Tibial nerve (tissue), 4 donors: Measurements from ENCODE around the gene SDK2. TPM values are rescaled to one million over a fixed set of nuclear protein-coding genes. Genes with fewer than 3 reads are reported as not detected.

Source experiments
- DNase-seq, 2 donors: peaks; one replicate each; pipeline ENCODE4 v3.0.0-alpha.2; 2019; ENCODE audit warnings: low spot score in 2 of 2
- H3K27ac ChIP-seq, 4 donors: fragments of 200-600 bp; sonication (generic) in 3 of 4; one replicate each; pipeline ENCODE4 v1.5.1; 2017 to 2019; ENCODE audit warnings: mild to moderate bottlenecking in 1 of 4
- H3K27me3 ChIP-seq, 2 donors: fragments of 200-600 bp; sonication (generic) in 1 of 2; one replicate each; pipeline versions ENCODE4 v1.5.1 to v1.6.0; 2017 to 2019
- H3K36me3 ChIP-seq, 3 donors: fragments of 200-600 bp; sonication (generic); one replicate each; pipeline ENCODE4 v1.5.1; 2018 to 2019
- H3K4me1 ChIP-seq, 4 donors: fragments of 200-600 bp; sonication (generic) in 3 of 4; one replicate each; pipeline ENCODE4 v1.5.1; 2017 to 2019
- H3K4me3 ChIP-seq, 4 donors: fragments of 200-600 bp; sonication (generic) in 3 of 4; one replicate each; pipeline ENCODE4 v1.5.1; 2017 to 2019; ENCODE audit warnings: mild to moderate bottlenecking in 1 of 4, moderate library complexity in 1 of 4
- H3K9me3 ChIP-seq, 4 donors: fragments of 200-600 bp; sonication (generic) in 3 of 4; one replicate each; pipeline ENCODE4 v1.5.1; 2017 to 2019
- EP300 ChIP-seq, 2 donors: sonication (generic); formaldehyde crosslinking; IDR thresholded peaks; one replicate each; pipeline ENCODE4 v1.6.1; 2017; ENCODE audit warnings: antibody characterized with exemption in 2 of 2, mild to moderate bottlenecking in 1 of 2
- POLR2A ChIP-seq, 2 donors: fragments of 450-650 bp; IDR thresholded peaks; one replicate each; pipeline ENCODE4 v1.6.1; 2017; ENCODE audit warnings: antibody characterized with exemption in 2 of 2, mild to moderate bottlenecking in 2 of 2, moderate library complexity in 2 of 2
- WGBS, 2 donors: methylation state at CpG; one replicate each; pipeline ENCODE4 v1.1.5; 2018; 5-methylcytosine and 5-hydroxymethylcytosine counted together
- total RNA-seq, 4 donors: library from RNA; depleted of rRNA; stranded (reverse); fragments of >200 nt; gene quantifications; one replicate each; pipeline ENCODE4 v1.1.0, GENCODE V29; 2016
- TF ChIP-seq, protein P1 (sequence below), 5 experiments: fragments of 200-600 bp in 3 of 5; fragments of 450-650 bp in 2 of 5; sonication (generic) in 3 of 5; IDR thresholded peaks; one replicate each; pipeline ENCODE4 v1.5.1; 2016 to 2019; ENCODE audit warnings: antibody characterized with exemption in 5 of 5, mild to moderate bottlenecking in 3 of 5, moderate library complexity in 2 of 5

The SDK2 gene
- total RNA-seq, 4 donors from 2014 or later, result 3.1 to 6.3 (median 4.6) TPM

DNA sequence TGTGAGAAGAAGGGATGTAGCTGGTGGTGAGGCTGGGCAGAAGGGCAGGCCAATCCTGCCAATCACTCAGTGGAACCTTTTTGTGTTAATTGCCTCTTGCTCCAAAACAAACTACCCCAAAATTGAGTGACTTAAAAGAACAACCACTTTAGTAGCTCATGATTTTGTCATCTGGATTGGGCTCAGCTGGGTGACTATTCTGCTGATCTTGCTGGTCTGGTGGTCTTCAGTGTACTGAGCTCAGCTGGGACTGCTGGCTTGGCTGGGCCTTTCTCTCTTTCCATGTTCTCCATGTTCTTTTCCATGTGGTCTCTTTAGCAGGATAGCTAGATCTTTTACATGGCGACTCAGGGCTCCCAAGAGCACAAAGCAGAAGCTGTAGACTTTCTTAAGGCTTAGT lies 37.7 kb upstream of the SDK2 start:
- Histone ChIP-seq H3K9me3 (peaks cover 0 to 29% (median 0%) of the 10 kb centered on the region in 4 donors), H3K4me3 (no peak overlapping the region), H3K36me3 (no peaks in the 10 kb centered on the region), H3K27ac (no peak overlapping the region), H3K27me3 (no peaks in the 10 kb centered on the region), H3K4me1 (no peaks in the 10 kb centered on the region)
- 84 to 100% methylated on average over 1 of the region's 1 CpG for WGBS, 2 donors
- TF ChIP-seq POLR2A (IDR thresholded peaks at IDR 0.05), result no peak
- TF ChIP-seq EP300 (IDR thresholded peaks at IDR 0.05), result no peak
- TF ChIP-seq, protein P1, sequence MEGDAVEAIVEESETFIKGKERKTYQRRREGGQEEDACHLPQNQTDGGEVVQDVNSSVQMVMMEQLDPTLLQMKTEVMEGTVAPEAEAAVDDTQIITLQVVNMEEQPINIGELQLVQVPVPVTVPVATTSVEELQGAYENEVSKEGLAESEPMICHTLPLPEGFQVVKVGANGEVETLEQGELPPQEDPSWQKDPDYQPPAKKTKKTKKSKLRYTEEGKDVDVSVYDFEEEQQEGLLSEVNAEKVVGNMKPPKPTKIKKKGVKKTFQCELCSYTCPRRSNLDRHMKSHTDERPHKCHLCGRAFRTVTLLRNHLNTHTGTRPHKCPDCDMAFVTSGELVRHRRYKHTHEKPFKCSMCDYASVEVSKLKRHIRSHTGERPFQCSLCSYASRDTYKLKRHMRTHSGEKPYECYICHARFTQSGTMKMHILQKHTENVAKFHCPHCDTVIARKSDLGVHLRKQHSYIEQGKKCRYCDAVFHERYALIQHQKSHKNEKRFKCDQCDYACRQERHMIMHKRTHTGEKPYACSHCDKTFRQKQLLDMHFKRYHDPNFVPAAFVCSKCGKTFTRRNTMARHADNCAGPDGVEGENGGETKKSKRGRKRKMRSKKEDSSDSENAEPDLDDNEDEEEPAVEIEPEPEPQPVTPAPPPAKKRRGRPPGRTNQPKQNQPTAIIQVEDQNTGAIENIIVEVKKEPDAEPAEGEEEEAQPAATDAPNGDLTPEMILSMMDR (IDR thresholded peaks at IDR 0.05), result no peak
- no peak for DNase-seq

DNA sequence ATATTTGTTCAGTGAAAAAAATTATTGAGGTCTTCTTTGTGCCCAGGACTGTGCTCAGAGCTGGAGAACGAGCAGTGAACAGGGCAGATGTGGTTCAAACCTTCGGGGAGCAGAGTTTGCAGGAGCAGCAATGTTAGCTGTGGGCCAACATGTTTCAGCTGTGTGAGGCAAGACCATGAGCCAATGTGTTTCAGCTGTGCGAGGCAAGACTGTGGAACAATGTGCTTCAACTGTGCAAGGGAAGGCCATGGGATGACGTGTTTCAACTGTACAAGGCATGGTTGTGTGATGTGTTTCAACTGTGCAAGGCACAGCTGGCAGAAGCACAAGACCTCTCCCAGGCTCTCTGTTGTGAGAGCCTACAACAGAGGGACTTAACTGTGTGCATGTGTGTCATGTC lies 35.2 kb upstream of the SDK2 start:
- Histone ChIP-seq H3K27ac (no peak overlapping the region), H3K4me1 (no peaks in the 10 kb centered on the region), H3K27me3 (no peaks in the 10 kb centered on the region), H3K36me3 (no peaks in the 10 kb centered on the region), H3K4me3 (no peak overlapping the region), H3K9me3 (peaks cover 0 to 23% (median 0%) of the 10 kb centered on the region in 4 donors)
- TF ChIP-seq EP300 (IDR thresholded peaks at IDR 0.05) (no peak), POLR2A (IDR thresholded peaks at IDR 0.05) (no peak)
- TF ChIP-seq, protein P1 (IDR thresholded peaks at IDR 0.05), result no peak
- no peak for DNase-seq
- WGBS, 2 donors, result 67 to 83% methylated on average over 4 of the region's 4 CpGs

DNA sequence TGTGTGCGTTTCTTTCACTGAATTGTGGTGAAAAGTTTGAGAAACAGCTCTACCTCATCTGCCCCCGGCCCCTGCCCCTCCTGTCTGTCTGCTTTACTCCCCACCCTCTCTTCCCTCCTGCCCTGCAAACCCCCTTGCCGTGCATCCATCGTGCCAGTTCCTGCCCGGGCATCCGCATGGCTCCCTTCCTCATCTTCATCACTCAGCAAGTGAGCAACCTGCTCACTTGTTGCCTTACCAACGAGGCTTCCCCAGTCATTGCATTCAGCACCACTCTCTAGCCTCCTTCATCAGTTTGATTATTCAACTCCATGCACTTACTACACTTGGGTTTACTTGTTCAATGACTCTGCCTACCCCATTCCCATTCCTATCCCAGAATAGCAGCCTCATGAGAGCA lies 34.8 kb upstream of the SDK2 start:
- TF ChIP-seq, protein P1 (IDR thresholded peaks at IDR 0.05), result no peak
- no peak for TF ChIP-seq POLR2A (IDR thresholded peaks at IDR 0.05)
- no peak for TF ChIP-seq EP300 (IDR thresholded peaks at IDR 0.05)
- no peak overlapping the region for H3K4me3 ChIP-seq

DNA sequence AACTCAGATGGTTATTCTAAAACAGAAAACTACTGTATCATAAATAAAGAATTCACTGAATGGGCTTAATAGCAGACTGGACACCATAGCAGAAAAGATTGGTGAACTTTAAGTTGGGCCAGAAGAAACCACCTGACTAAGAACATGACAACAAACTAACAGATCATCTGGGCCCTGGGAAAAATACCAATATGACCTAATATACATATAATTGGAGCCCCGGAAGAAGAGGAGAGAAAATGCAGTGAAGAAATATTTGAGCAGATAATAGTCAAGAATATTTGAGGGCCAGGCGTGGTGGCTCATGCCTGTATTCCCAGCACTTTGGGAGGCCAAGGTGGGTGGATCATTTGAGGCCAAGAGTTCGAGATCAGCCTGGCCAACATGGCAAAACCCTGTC lies 25.5 kb upstream of the SDK2 start:
- 81 to 87% methylated on average over 3 of the region's 3 CpGs for WGBS, 2 donors
- DNase-seq, result no peak

More for the DNA sequence above, 34.8 kb upstream of the SDK2 start:
- no peak for DNase-seq
- Histone ChIP-seq H3K27me3 (no peaks in the 10 kb centered on the region), H3K36me3 (no peaks in the 10 kb centered on the region), H3K9me3 (peaks cover 0 to 23% (median 0%) of the 10 kb centered on the region in 4 donors), H3K4me1 (no peaks in the 10 kb centered on the region), H3K27ac (no peak overlapping the region)
- 74% methylated on average over 7 of the region's 7 CpGs for WGBS, 2 donors

DNA sequence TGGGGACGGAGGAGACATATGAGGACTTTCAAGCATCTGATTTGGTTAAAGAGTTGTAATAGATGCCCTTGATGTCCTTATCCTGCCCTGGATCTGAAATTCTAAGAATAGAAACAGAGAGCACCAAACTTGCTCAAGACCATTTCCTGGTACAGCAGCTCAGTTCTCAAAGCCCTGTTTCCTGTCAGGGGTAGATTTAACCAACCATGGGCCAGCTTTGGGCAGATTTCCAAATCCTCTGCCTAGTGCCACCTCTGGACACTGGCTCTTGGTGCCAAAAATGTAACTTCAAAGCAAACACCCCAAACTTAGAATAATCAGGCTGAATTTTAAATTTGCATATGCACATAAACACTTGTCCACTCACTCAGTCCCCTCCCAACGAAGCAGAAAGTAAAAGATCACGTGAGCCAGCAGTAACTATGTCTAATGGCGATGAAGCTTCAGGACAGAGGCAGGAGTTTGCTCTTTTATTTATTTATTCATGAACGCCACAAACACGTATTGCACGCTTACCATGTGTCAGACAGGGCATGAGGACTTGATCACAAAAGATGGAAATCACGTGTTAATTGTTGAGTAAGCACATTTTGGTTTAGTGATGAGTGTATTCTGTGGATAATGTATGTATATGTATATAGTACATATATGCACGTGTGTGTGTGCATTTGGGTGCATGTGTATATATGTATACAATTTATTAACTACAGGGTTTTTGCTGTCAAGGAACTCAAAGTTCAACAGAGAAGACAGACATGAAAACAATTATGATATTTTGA lies 23.1 kb upstream of the SDK2 start:
- Histone ChIP-seq H3K9me3 (peaks cover 0 to 9% (median 4%) of the 10 kb centered on the region in 4 donors), H3K27me3 (no peaks in the 10 kb centered on the region), H3K27ac (no peak overlapping the region), H3K4me3 (no peak overlapping the region), H3K36me3 (no peaks in the 10 kb centered on the region), H3K4me1 (no peaks in the 10 kb centered on the region)
- DNase-seq, result peak in 1 of 2 donors; percentile 29
- 63 to 67% methylated on average over 9 of the region's 9 CpGs for WGBS, 2 donors
- no peak for TF ChIP-seq POLR2A (IDR thresholded peaks at IDR 0.05)
- no peak for TF ChIP-seq EP300 (IDR thresholded peaks at IDR 0.05)
- TF ChIP-seq, protein P1 (IDR thresholded peaks at IDR 0.05), result no peak

More for the DNA sequence above, 25.5 kb upstream of the SDK2 start:
- H3K27me3 ChIP-seq, result no peaks in the 10 kb centered on the region
- H3K4me3 ChIP-seq, result no peak overlapping the region
- no peak for TF ChIP-seq POLR2A (IDR thresholded peaks at IDR 0.05)
- TF ChIP-seq, protein P1 (IDR thresholded peaks at IDR 0.05), result no peak
- TF ChIP-seq EP300 (IDR thresholded peaks at IDR 0.05), result no peak
- H3K9me3 ChIP-seq, result peaks cover 0 to 9% (median 4%) of the 10 kb centered on the region in 4 donors
- no peaks in the 10 kb centered on the region for H3K36me3 ChIP-seq
- no peak overlapping the region for H3K27ac ChIP-seq
- H3K4me1 ChIP-seq, result no peaks in the 10 kb centered on the region
